Endodermal cell (in vitro differentiated cells): Measurements from ENCODE around the gene BMP7. TPM values are rescaled to one million over a fixed set of nuclear protein-coding genes. Genes with fewer than 3 reads are reported as not detected.

Experiments used
- DNase-seq: peaks from one replicate; pipeline ENCODE4 v3.0.0-alpha.2; 2017
- H3K27ac ChIP-seq: 2 replicates; pipeline ENCODE4 v1.5.1; 2013; ENCODE audit warnings: mild to moderate bottlenecking, low read depth, low read length, moderate library complexity
- H3K27me3 ChIP-seq: 2 replicates; pipeline ENCODE4 v1.6.1; 2013; ENCODE audit warnings: mild to moderate bottlenecking, low read length, moderate library complexity; ENCODE audit not compliant: insufficient read depth, control insufficient read depth, poor library complexity, severe bottlenecking
- H3K36me3 ChIP-seq: 2 replicates; pipeline ENCODE4 v1.7.0; 2013; ENCODE audit warnings: mild to moderate bottlenecking, low read length, moderate library complexity; ENCODE audit not compliant: control insufficient read depth, insufficient read depth
- H3K4me1 ChIP-seq: one replicate; pipeline ENCODE4 v1.7.0; 2013; ENCODE audit warnings: low read length; ENCODE audit not compliant: control insufficient read depth, insufficient read depth
- H3K4me3 ChIP-seq: 2 replicates; pipeline ENCODE4 v1.5.1; 2013; ENCODE audit warnings: mild to moderate bottlenecking, low read length, moderate library complexity
- H3K9ac ChIP-seq: 2 replicates; pipeline ENCODE4 v1.6.1; 2013; ENCODE audit warnings: mild to moderate bottlenecking, low read length, moderate library complexity; ENCODE audit not compliant: poor library complexity, severe bottlenecking; ENCODE audit errors: extremely low read depth
- H3K9me3 ChIP-seq: 2 replicates; pipeline ENCODE4 v1.6.1; 2013; ENCODE audit warnings: mild to moderate bottlenecking, low read length, moderate library complexity; ENCODE audit not compliant: control insufficient read depth
- H3K27ac Mint-ChIP-seq: 2 replicates; pipeline ENCODE4 v1.8.0; 2020; ENCODE audit warnings: mixed read lengths
- H3K27me3 Mint-ChIP-seq: 2 replicates; pipeline ENCODE4 v1.8.0; 2021; ENCODE audit warnings: mild to moderate bottlenecking, mixed read lengths; ENCODE audit not compliant: insufficient read depth
- H3K36me3 Mint-ChIP-seq: 2 replicates; pipeline ENCODE4 v1.8.0; 2020; ENCODE audit warnings: low read depth, mixed read lengths
- H3K4me1 Mint-ChIP-seq: 2 replicates; pipeline ENCODE4 v1.8.0; 2020; ENCODE audit warnings: mixed read lengths
- H3K4me3 Mint-ChIP-seq: 2 replicates; pipeline ENCODE4 v1.8.0; 2020; ENCODE audit warnings: mild to moderate bottlenecking, moderate library complexity, mixed read lengths
- H3K9me3 Mint-ChIP-seq: 2 replicates; pipeline ENCODE4 v1.8.0; 2020; ENCODE audit warnings: mild to moderate bottlenecking, mixed read lengths
- WGBS, 2 experiments: methylation state at CpG; one replicate each; pipeline versions ENCODE4 v1.1.5 to v1.1.7; 2013; ENCODE audit warnings: missing lambda C conversion rate in 2 of 2, mixed read lengths in 1 of 2; ENCODE audit not compliant: insufficient coverage in 1 of 2, insufficient read length in 1 of 2; 5-methylcytosine and 5-hydroxymethylcytosine counted together
- total RNA-seq, 2 donors: library from RNA; stranded (reverse); fragmentation: NEBNext Ultra II Directional in 1 of 2; extraction: Animal tissue kit (Norgen Biotek cat#: 25700) in 1 of 2; gene quantifications; 2 replicates in 1 of 2; 3 replicates in 1 of 2; pipeline ENCODE4 v1.2.1, GENCODE V29; 2021
- TF ChIP-seq, protein P1 (sequence below): fragments of 200-600 bp; sonication (generic); conservative IDR thresholded peaks from 2 replicates; pipeline ENCODE4 v1.5.0; 2021; ENCODE audit warnings: antibody characterized with exemption, mild to moderate bottlenecking

BMP7 gene
- total RNA-seq, 2 donors from 2014 or later, result 45.6 to 49.6 TPM

DNA sequence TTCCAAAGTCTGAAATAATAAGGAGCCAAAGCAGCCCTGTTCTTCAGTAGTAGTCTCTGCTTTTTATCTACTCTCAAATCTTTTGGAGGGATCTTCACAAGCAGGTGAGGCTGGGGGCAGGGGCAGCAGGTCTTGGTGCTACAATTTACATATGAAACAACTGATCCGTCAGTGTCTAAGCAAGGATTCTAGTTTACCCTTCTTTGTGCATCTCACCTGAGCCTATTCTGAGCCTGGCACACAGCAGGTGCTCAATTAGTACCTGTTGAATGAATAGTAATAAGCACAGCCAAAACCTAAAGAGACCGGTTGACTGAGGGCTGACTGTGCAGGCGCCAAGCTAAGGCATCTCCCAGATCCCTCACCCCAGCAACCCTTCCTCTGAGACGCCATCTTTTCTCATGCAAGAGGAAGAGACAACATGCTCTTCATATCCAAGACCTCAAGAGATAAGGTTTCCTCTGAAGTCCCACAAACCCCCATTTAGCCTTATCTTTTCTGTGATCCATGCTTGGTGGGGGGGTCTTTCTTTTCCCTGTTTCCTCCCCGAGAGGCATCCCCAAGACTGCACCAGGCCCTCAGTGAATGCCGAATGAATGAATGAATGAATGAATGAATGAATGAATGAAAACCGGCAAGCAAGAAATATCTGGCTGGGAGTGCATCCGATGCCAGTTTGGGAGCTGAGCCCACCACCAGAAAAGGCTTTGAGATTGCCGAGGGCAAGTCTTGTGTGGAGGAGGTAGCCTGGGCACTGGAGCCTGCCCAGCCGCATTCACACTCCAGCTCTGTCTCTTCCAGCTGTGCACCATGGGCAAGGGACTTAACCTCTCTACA is 2.9 kb upstream of the BMP7 start:
- H3K27me3 Mint-ChIP-seq, result peaks cover 69% of the 10 kb centered on the region
- H3K9me3 ChIP-seq, result no peaks in the 10 kb centered on the region

DNA sequence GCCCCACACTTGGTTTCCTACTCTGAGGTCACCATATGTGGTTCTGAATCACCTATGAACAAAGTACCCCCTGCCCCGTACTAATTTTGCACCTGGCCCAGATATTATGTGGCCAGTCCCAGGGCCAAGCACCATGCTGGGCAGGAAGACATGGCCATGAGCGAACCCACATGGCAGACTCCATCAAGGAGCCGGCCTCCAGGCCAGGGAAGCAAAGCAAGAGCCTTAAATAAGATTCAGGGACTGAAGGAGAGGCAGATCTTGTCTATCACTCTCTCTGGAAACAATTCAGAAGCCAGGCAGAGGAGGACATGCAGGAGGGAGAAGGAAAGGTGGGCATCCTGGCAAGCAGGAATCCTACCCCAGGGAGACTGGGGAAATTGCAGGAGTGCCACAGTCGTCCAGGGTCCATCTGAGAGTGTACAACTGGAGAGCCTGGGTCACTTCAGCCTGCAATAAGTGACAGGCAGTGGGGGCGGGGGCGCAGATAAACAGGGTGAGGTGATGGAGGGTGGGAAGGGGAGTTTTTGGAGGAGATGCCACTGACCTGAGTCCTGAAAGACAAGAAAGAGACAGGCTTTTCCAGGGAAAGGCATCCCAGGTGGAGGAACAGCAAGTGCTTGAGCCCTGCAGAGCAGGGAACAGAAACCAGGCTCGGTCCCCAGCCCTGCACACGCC is 2.1 kb upstream of the BMP7 start:
- no peak overlapping the region for H3K27ac ChIP-seq
- peaks cover under 1% of the 10 kb centered on the region for H3K4me1 ChIP-seq
- no peak overlapping the region for H3K4me3 ChIP-seq
- H3K36me3 ChIP-seq, result no peaks in the 10 kb centered on the region
- Mint-ChIP-seq H3K27ac (no peak overlapping the region), H3K4me1 (peaks cover 36% of the 10 kb centered on the region), H3K9me3 (no peaks in the 10 kb centered on the region), H3K27me3 (peaks cover 72% of the 10 kb centered on the region), H3K4me3 (no peak overlapping the region), H3K36me3 (no peaks in the 10 kb centered on the region)
- H3K9ac ChIP-seq, result no peak overlapping the region
- TF ChIP-seq, protein P1, sequence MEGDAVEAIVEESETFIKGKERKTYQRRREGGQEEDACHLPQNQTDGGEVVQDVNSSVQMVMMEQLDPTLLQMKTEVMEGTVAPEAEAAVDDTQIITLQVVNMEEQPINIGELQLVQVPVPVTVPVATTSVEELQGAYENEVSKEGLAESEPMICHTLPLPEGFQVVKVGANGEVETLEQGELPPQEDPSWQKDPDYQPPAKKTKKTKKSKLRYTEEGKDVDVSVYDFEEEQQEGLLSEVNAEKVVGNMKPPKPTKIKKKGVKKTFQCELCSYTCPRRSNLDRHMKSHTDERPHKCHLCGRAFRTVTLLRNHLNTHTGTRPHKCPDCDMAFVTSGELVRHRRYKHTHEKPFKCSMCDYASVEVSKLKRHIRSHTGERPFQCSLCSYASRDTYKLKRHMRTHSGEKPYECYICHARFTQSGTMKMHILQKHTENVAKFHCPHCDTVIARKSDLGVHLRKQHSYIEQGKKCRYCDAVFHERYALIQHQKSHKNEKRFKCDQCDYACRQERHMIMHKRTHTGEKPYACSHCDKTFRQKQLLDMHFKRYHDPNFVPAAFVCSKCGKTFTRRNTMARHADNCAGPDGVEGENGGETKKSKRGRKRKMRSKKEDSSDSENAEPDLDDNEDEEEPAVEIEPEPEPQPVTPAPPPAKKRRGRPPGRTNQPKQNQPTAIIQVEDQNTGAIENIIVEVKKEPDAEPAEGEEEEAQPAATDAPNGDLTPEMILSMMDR, result no peak
- no peaks in the 10 kb centered on the region for H3K9me3 ChIP-seq
- 79 to 87% methylated on average over 6 to 8 of the region's 8 CpGs for WGBS, 2 experiments
- H3K27me3 ChIP-seq, result peaks cover 40% of the 10 kb centered on the region
- DNase-seq, result peak; percentile 48

More for the DNA sequence above, 2.9 kb upstream of the BMP7 start:
- DNase-seq, result no peak
- 66 to 71% methylated on average over 4 to 10 of the region's 10 CpGs for WGBS, 2 experiments
- Mint-ChIP-seq H3K4me1 (peaks cover 30% of the 10 kb centered on the region), H3K4me3 (no peak overlapping the region), H3K9me3 (no peaks in the 10 kb centered on the region), H3K27ac (no peak overlapping the region), H3K36me3 (no peaks in the 10 kb centered on the region)
- Histone ChIP-seq H3K27me3 (peaks cover 40% of the 10 kb centered on the region), H3K4me3 (no peak overlapping the region), H3K9ac (no peak overlapping the region), H3K27ac (no peak overlapping the region), H3K36me3 (no peaks in the 10 kb centered on the region), H3K4me1 (no peaks in the 10 kb centered on the region)
- TF ChIP-seq, protein P1, result no peak

DNA sequence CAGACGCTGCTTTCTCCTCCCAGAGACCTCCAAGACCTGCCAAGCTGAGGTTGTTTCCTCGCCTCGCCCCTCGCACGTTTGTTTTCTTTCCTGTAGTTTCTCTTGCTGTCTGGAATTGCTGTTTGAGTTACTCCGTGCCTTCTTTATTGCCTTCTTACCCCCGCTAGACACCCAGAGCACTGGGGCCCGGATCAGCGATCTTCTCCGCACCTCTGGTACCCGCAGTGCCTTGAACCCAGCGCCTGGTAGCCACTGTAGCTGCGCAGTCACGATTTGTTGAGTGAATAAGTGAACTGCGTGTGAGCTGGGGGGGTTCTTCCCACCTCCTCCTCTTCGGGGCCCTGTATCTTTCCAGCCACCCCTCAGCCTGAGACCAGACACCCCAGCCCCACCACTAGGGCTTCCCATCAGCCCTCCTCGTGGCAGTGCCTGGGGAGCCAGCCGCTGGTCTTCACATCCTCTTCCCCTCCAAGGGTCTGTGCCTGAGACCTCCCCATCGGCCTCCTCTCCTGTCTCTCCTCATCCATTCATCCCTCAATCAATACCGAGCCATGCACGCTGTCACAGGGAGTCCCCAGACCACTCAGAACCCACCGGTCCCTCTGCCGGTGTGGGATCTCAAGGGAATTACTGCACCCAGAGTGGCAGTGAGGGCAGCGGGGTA is 849 bp upstream of the BMP7 start:
- DNase-seq, result no peak
- TF ChIP-seq, protein P1, result peak; percentile 16
- Mint-ChIP-seq H3K4me1 (peaks cover 49% of the 10 kb centered on the region), H3K27me3 (peaks cover 67% of the 10 kb centered on the region), H3K9me3 (no peaks in the 10 kb centered on the region), H3K27ac (no peak overlapping the region), H3K4me3 (peak overlapping the region; percentile 87), H3K36me3 (no peaks in the 10 kb centered on the region)
- Histone ChIP-seq H3K4me3 (peak overlapping the region; percentile 84), H3K36me3 (no peaks in the 10 kb centered on the region), H3K4me1 (peaks cover 12% of the 10 kb centered on the region), H3K27me3 (peaks cover 40% of the 10 kb centered on the region), H3K9ac (no peak overlapping the region), H3K27ac (no peak overlapping the region), H3K9me3 (no peaks in the 10 kb centered on the region)
- 37 to 40% methylated on average over 11 to 22 of the region's 24 CpGs for WGBS, 2 experiments
